C4-2B (cell line): ENCODE results near the gene GALNT1.

Source experiments
- ZFX ChIP-seq: fragments of 450-650 bp; IDR thresholded peaks from 2 replicates; pipeline ENCODE4 v1.6.1; 2017
- TF ChIP-seq, protein P1 (sequence below): fragments of 450-650 bp; conservative IDR thresholded peaks from 2 replicates; pipeline ENCODE4 v1.5.1; 2017; ENCODE audit warnings: mild to moderate bottlenecking

- TF ChIP-seq, protein P1, sequence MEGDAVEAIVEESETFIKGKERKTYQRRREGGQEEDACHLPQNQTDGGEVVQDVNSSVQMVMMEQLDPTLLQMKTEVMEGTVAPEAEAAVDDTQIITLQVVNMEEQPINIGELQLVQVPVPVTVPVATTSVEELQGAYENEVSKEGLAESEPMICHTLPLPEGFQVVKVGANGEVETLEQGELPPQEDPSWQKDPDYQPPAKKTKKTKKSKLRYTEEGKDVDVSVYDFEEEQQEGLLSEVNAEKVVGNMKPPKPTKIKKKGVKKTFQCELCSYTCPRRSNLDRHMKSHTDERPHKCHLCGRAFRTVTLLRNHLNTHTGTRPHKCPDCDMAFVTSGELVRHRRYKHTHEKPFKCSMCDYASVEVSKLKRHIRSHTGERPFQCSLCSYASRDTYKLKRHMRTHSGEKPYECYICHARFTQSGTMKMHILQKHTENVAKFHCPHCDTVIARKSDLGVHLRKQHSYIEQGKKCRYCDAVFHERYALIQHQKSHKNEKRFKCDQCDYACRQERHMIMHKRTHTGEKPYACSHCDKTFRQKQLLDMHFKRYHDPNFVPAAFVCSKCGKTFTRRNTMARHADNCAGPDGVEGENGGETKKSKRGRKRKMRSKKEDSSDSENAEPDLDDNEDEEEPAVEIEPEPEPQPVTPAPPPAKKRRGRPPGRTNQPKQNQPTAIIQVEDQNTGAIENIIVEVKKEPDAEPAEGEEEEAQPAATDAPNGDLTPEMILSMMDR = no peak
- TF ChIP-seq ZFX = no peak
Observed at GRCh38 chr18:35713545-35713944, 132.0 kb downstream of the GALNT1 start.
